Transverse colon (tissue), 4 donors: ENCODE measurements around the gene TMEM161B. TPM values are rescaled to one million over a fixed set of nuclear protein-coding genes. Genes with fewer than 3 reads are reported as not detected.

Source experiments
- DNase-seq: peaks from one replicate; pipeline ENCODE4 v3.0.0-alpha.2; 2019
- H3K27ac ChIP-seq, 4 donors: fragments of 200-600 bp; sonication (generic); 2 replicates each; pipeline ENCODE4 v1.5.1; 2016 to 2018; ENCODE audit warnings: inconsistent platforms in 4 of 4
- H3K27me3 ChIP-seq: fragments of 200-600 bp; sonication (generic); 2 replicates; pipeline ENCODE4 v1.5.1; 2017; ENCODE audit warnings: inconsistent platforms
- H3K36me3 ChIP-seq, 4 donors: fragments of 200-600 bp; sonication (generic); 2 replicates each; pipeline ENCODE4 v1.5.1; 2017 to 2019; ENCODE audit warnings: inconsistent platforms in 4 of 4
- H3K4me1 ChIP-seq, 4 donors: fragments of 200-600 bp; sonication (generic); 2 replicates each; pipeline ENCODE4 v1.5.1; 2017 to 2020; ENCODE audit warnings: inconsistent platforms in 4 of 4
- H3K4me3 ChIP-seq, 4 donors: fragments of 200-600 bp; sonication (generic); 1 replicate in 1 of 4; 2 replicates in 3 of 4; pipeline versions ENCODE4 v1.5.1 to v1.6.1; 2017 to 2019; ENCODE audit warnings: inconsistent platforms in 4 of 4
- H3K9me3 ChIP-seq, 2 donors: fragments of 200-600 bp; sonication (generic); 2 replicates each; pipeline ENCODE4 v1.5.1; 2017 to 2019; ENCODE audit warnings: inconsistent platforms in 2 of 2
- EP300 ChIP-seq: sonication (generic); formaldehyde crosslinking; IDR thresholded peaks from one replicate; pipeline ENCODE4 v1.6.1; 2017; ENCODE audit warnings: antibody characterized with exemption, low read depth
- POLR2A ChIP-seq: fragments of 450-650 bp; IDR thresholded peaks from one replicate; pipeline ENCODE4 v1.6.1; 2016; ENCODE audit warnings: antibody characterized with exemption, mild to moderate bottlenecking, moderate library complexity
- POLR2AphosphoS5 ChIP-seq, 3 donors: sonication (generic); formaldehyde crosslinking; IDR thresholded peaks; one replicate each; pipeline ENCODE4 v1.6.1; 2016; ENCODE audit warnings: antibody characterized with exemption in 3 of 3
- WGBS, 2 donors: methylation state at CpG; one replicate each; pipeline ENCODE4 v1.1.5; 2018; ENCODE audit warnings: low coverage in 1 of 2; 5-methylcytosine and 5-hydroxymethylcytosine counted together
- in situ Hi-C, 4 donors: fragments of 200-750 bp; cut with MboI; loops; one replicate each; pipeline versions ENCODE4 v1.15.0 to v1.15.1; 2017; ENCODE audit warnings: low sequenced_read_pairs in 3 of 4, low pct_ligation_motif_present in 1 of 4, low pct_unique_long_range_greater_than_20kb in 1 of 4
- intact Hi-C: fragments of 100-400 bp; cut with DNase I; formaldehyde crosslinking; loops from one replicate; pipeline ENCODE4 v1.15.1; 2023; ENCODE audit warnings: low total_unique reads
- total RNA-seq, 4 donors: library from RNA; depleted of rRNA; stranded (reverse); fragments of >200 nt; gene quantifications; one replicate each; pipeline ENCODE4 v1.1.0, GENCODE V29; 2016
- TF ChIP-seq, protein P1 (sequence below), 5 experiments: fragments of 200-600 bp in 3 of 5; fragments of 450-650 bp in 2 of 5; sonication (generic) in 3 of 5; IDR thresholded peaks; 1 replicate in 2 of 5; 2 replicates in 3 of 5; pipeline ENCODE4 v1.5.1; 2016 to 2017; ENCODE audit warnings: antibody characterized with exemption in 5 of 5, inconsistent platforms in 3 of 5, mild to moderate bottlenecking in 2 of 5, moderate library complexity in 1 of 5

Gene TMEM161B
- total RNA-seq, 4 donors from 2014 or later = 19.5 to 40.8 (median 27.0) TPM

- Histone ChIP-seq H3K4me1 (no peaks in the 10 kb centered on the region), H3K9me3 (no peaks in the 10 kb centered on the region), H3K27ac (no peak overlapping the region), H3K4me3 (no peak overlapping the region), H3K27me3 (no peaks in the 10 kb centered on the region), H3K36me3 (no peaks in the 10 kb centered on the region)
- DNase-seq = no peak
- TF ChIP-seq, protein P1, sequence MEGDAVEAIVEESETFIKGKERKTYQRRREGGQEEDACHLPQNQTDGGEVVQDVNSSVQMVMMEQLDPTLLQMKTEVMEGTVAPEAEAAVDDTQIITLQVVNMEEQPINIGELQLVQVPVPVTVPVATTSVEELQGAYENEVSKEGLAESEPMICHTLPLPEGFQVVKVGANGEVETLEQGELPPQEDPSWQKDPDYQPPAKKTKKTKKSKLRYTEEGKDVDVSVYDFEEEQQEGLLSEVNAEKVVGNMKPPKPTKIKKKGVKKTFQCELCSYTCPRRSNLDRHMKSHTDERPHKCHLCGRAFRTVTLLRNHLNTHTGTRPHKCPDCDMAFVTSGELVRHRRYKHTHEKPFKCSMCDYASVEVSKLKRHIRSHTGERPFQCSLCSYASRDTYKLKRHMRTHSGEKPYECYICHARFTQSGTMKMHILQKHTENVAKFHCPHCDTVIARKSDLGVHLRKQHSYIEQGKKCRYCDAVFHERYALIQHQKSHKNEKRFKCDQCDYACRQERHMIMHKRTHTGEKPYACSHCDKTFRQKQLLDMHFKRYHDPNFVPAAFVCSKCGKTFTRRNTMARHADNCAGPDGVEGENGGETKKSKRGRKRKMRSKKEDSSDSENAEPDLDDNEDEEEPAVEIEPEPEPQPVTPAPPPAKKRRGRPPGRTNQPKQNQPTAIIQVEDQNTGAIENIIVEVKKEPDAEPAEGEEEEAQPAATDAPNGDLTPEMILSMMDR (IDR thresholded peaks at IDR 0.05) = no peak
- TF ChIP-seq EP300 (no peak), POLR2A (no peak), POLR2AphosphoS5 (IDR thresholded peaks at IDR 0.05) (no peak)
- intact Hi-C loops (no loop called here), in situ Hi-C loops (no loop called here)
- WGBS, 2 donors = 78 to 92% methylated on average over 4 of the region's 4 CpGs
Measured at GRCh38 chr5:88256872-88257271, 11.8 kb downstream of the TMEM161B start.

DNA sequence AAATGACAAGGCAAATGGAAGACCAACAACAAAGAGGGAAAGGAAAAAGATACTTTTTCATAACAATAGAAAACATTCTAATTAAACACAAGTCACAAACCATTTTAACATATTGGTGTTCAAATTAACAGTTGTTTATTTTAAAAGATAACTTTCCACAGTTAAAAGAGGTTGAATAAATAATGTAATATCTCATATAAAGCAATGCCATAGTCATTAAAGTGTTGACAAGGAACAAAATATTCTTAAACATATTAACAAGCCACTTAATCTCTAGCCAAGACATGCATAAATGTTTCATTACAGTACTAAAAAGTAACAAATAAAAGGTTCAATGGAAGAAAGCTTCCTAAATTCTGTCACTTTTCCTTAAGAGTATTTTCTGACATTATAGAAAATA, 12.6 kb downstream of the TMEM161B start:
- no peak for TF ChIP-seq POLR2AphosphoS5 (IDR thresholded peaks at IDR 0.05)
- no peak for TF ChIP-seq EP300
- TF ChIP-seq, protein P1 (IDR thresholded peaks at IDR 0.05) = no peak
- no peak for TF ChIP-seq POLR2A
- no peak for DNase-seq
- Histone ChIP-seq H3K27me3 (no peaks in the 10 kb centered on the region), H3K4me3 (no peak overlapping the region), H3K4me1 (no peaks in the 10 kb centered on the region), H3K9me3 (no peaks in the 10 kb centered on the region), H3K36me3 (no peaks in the 10 kb centered on the region), H3K27ac (no peak overlapping the region)
- intact Hi-C loops = no loop called here
- in situ Hi-C loops = no loop called here

- 94% methylated on average over 1 of the region's 1 CpG; no CpG with 5 or more reads in 1 of the 2 donors for WGBS, 2 donors
- Histone ChIP-seq H3K9me3 (no peaks in the 10 kb centered on the region), H3K36me3 (no peaks in the 10 kb centered on the region), H3K4me3 (no peak overlapping the region), H3K27me3 (no peaks in the 10 kb centered on the region), H3K4me1 (peaks cover 0 to 4% (median 0%) of the 10 kb centered on the region in 4 donors), H3K27ac (no peak overlapping the region)
- DNase-seq = no peak
- intact Hi-C loops = no loop called here
- in situ Hi-C loops = no loop called here
- TF ChIP-seq EP300 (no peak), POLR2AphosphoS5 (IDR thresholded peaks at IDR 0.05) (no peak), POLR2A (no peak)
- TF ChIP-seq, protein P1 (IDR thresholded peaks at IDR 0.05) = no peak
Measured at GRCh38 chr5:88254320-88254719, 14.3 kb downstream of the TMEM161B start.

DNA sequence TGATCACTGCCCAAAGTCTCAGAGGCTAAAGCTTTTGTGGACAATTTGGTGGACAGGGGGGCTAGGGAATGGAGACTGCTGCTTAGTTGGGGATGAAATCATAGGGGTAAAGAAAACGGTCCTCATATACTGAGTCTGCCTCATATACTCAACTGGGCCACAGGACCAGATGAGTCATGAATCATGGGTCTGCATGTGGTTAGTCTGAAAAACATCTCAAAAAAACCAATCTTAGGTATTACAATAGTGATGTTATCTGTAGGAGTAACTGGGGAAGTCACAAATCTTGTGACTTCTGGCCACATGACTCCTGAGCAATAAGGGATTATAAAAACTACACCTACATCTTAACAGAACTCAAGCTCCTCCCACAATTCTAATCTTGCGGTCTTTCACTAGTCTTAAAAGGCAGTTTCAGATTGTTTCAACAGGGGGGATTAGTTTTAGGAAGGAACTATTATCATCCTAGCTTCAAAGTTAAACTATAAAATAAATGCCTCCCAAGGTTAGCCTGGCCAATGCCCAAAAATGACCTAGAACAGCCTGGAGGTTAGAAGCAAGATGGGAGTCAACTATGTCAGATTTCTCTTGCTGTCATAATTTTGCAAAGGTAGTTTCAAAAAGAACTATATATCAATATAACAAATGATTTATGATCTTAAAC, 17.5 kb downstream of the TMEM161B start:
- 74 to 83% methylated on average over 1 to 2 of the region's 2 CpGs for WGBS, 2 donors
- intact Hi-C loops (no loop called here), in situ Hi-C loops (no loop called here)
- H3K4me1 ChIP-seq = peaks cover 0 to 12% (median 3%) of the 10 kb centered on the region in 4 donors
- H3K4me3 ChIP-seq = no peak overlapping the region
- no peaks in the 10 kb centered on the region for H3K36me3 ChIP-seq
- H3K27me3 ChIP-seq = no peaks in the 10 kb centered on the region
- no peaks in the 10 kb centered on the region for H3K9me3 ChIP-seq
- no peak overlapping the region for H3K27ac ChIP-seq
- no peak for DNase-seq
- TF ChIP-seq EP300 = no peak
- TF ChIP-seq POLR2AphosphoS5 (IDR thresholded peaks at IDR 0.05) = no peak
- no peak for TF ChIP-seq POLR2A
- TF ChIP-seq, protein P1 (IDR thresholded peaks at IDR 0.05) = no peak
